ENCODE measurements around the gene FBXO3. TPM values are rescaled to one million over a fixed set of nuclear protein-coding genes. Genes with fewer than 3 reads are reported as not detected.
"Not testable (repeated sequence)": the region's sequence is repeated elsewhere in the genome, so short reads cannot be mapped to it uniquely, and the experiment has no call there.

Gene FBXO3
- total RNA-seq, 1 experiment from 2014 or later = 27.2 TPM

DNA sequence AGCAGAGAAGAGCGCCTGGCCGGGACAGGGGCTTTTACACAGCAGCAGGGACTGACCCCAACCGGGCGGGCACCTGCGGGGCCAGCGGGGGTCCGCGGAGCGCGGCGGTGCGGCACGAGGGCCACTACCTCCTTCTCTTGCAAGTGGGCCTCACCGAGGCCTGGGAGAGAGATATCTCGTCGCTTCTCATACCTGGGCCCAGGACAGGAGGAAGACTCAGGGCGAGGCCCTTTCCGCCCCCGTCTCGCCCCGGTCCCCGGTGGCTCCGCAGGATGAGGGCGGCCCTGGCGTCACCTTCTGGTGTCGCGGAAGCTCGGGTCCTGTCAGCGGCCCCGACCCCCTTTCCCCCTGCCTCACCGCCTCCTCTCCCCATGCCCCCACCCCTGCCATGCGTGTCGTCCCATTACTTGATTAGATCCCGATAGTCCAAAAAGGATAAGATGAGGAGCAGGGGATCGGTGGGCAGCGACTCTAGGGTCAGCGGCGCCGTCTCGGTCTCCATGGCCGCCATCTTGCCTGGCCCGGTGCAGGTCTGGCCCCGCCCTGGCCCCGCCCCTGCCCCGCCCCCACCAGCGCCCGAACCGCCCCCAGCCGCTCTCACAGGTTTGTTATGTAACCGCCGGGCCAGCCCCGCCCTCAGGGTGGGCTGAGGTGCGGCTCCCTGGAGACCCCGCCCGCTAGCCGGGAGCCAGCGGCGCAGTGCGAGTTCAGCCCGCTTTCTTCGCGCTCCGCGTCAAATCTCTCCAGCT lies at the start of gene FBXO3 (continued):
- TF ChIP-seq EZH2phosphoT487 (IDR thresholded peaks at IDR 0.05; ENCODE audit: borderline replicate concordance) (no peak), EZH2 (IDR thresholded peaks at IDR 0.05) (no peak), POLR2AphosphoS5 (IDR thresholded peaks at IDR 0.05; ENCODE audit: low read depth, low read length) (peak; percentile 85), YY1 (IDR thresholded peaks at IDR 0.05; ENCODE audit: extremely low read depth, insufficient replicate concordance, low read depth, low read length) (peak; percentile 92), SRF (IDR thresholded peaks at IDR 0.05; ENCODE audit: low read depth) (no peak), SP1 (IDR thresholded peaks at IDR 0.05; ENCODE audit: low read depth) (peak; percentile 33; the same call in 1 of the 2 replicates), POLR2A (IDR thresholded peaks at IDR 0.05; ENCODE audit: borderline replicate concordance, extremely low read depth, insufficient read depth, insufficient read length) (peak; percentile 57), ZFX (IDR thresholded peaks at IDR 0.05) (peak; percentile 67)
- TF ChIP-seq, protein P1, sequence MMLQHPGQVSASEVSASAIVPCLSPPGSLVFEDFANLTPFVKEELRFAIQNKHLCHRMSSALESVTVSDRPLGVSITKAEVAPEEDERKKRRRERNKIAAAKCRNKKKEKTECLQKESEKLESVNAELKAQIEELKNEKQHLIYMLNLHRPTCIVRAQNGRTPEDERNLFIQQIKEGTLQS (IDR thresholded peaks at IDR 0.05) = no peak

DNA sequence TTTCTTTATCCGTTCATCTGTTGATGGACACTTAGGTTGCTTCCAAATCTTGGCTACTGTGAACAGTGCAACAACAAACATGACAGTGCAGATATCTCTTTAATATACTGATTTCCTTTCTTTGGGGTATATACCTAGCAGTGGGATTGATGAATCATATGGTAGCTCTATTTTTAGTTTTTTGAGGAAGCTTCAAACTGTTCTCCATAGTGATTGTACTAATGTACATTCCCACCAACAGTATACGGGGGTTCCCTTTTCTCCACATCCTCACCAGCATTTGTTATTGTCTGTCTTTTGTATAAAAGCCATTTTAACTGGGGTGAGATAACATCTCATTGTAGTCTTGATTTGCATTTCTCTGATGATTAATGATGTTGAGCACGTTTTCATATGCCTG lies 48.7 kb upstream of the FBXO3 start:
- RAD21 ChIA-PET (ENCODE audit: low non-redundant PET in 1 of 2, low total read pairs in 2 of 2, uncharacterized antibody in 2 of 2, unreplicated experiment in 2 of 2); H3K9ac ChIP-seq (ENCODE audit: low read length); H3K9me3 ChIP-seq (ENCODE audit: control insufficient read depth in 1 of 2, insufficient read depth in 1 of 2, low read depth in 1 of 2, low read length in 2 of 2); DNase-seq (ENCODE audit: low read depth, low spot score); H3K4me3 ChIP-seq (replicated peaks in 1 of 2; ENCODE audit: low read depth in 1 of 2, low read length in 2 of 2); H3K4me1 ChIP-seq (ENCODE audit: control insufficient read depth in 1 of 2, insufficient read depth in 2 of 2, low read length in 2 of 2); H3K27ac ChIP-seq (ENCODE audit: low read depth, low read length); H4K20me1 ChIP-seq (ENCODE audit: insufficient read depth); H3K36me3 ChIP-seq (ENCODE audit: control insufficient read depth in 1 of 2, insufficient read depth in 2 of 2, low read length in 2 of 2); CTCF ChIA-PET; H2AFZ ChIP-seq (ENCODE audit: low read depth, low read length, poor library complexity, severe bottlenecking); H3K9me2 ChIP-seq (ENCODE audit: insufficient read depth); ATAC-seq; BruUV-seq (replicated peaks); H3K79me2 ChIP-seq (ENCODE audit: insufficient read depth, low read length); POLR2A ChIA-PET; H3K4me2 ChIP-seq (ENCODE audit: low read length): not testable (repeated sequence)
- intact Hi-C loops (cut with micrococcal nuclease) = loop anchor here (10.0 kb wide), 1 partner anchor 658 kb away; the partner anchor contains the start of gene CSTF3
- peaks cover 15% of the 10 kb centered on the region; the same call in 1 of the 2 replicates for H3K27me3 ChIP-seq (ENCODE audit: insufficient read depth, low read length)
